CD4-positive, alpha-beta T cell treated with Interferon alpha-2 for 1 hour (primary cell): ENCODE results near the gene HLA-B.
A peak's percentile ranks its signal among the peaks of the same experiment; 100 is the strongest.

Experiments used
- DNase-seq, 2 donors: peaks; one replicate each; pipeline ENCODE4 v3.0.0-alpha.2; 2020 to 2022

HLA-B gene

DNA sequence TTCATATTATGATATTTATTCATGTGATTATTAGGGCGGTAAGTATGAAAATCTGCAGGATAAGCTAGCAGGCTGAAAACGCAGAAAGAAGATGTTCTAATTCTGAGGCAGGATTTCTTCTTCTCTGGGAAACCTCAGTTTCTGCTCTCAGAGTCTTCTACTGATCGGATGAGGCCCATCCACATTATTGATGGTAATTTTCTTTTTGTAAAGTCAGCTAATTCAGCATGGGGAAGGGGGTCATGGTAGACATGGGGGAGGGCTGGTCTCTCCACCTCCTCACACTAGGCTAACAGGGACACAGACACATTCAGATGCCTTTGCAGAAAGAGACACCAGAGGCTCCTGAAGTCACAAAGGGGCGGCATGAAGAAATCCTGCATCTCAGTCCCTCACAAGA lies 24.7 kb upstream of the HLA-B start:
- DNase-seq, result no peak

GRCh38 chr6:31379850-31380249 lies 22.9 kb upstream of the HLA-B start:
- no peak for DNase-seq

GRCh38 chr6:31378721-31379103 lies 21.7 kb upstream of the HLA-B start:
- no peak for DNase-seq

GRCh38 chr6:31378062-31378720 lies 21.2 kb upstream of the HLA-B start:
- no peak for DNase-seq

DNA sequence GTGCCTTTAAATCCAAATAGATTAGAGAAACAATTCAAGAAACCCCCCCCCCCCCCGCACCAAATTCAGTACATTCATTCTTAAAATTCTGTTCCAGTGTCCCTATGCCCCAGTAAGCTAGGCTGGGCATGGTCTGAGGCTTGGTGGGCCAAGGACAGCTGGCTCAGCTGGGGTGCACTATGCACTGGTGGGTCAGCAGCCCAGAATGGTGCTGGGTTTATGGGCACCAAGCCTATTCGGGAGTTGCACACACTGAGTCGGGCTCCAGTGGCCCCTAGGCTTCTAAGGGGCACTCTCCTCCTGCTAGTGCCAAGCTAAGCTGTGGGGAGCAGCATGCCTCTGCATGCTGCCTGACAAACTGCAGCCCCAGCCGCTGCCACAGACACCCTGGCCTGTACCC lies 20.1 kb upstream of the HLA-B start:
- DNase-seq, result no peak

GRCh38 chr6:31375699-31376098 lies 18.7 kb upstream of the HLA-B start:
- no peak for DNase-seq

- peak in 1 of 2 donors; percentile 27 for DNase-seq
These were observed 17.1 kb upstream of the HLA-B start for GRCh38 chr6:31374118-31374517.

DNA sequence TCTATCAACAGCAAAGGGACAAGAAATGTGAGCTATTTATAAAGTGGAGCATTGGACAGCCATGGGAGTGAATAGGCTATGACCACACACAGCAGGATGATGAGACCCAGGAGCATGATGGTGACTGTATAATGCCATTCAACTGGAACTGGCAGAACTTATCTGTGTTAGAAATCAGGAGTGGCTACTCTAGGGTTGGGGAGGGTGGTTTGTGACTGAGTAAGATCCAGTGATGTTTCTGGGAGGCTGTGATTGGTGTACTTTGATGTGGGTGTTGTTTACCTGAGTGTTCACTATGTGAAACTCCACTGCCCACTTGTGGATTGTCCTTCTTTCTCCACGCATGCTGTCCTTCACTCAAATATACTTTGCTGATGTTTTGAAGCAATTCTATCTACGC lies 11.5 kb upstream of the HLA-B start:
- no peak for DNase-seq

DNA sequence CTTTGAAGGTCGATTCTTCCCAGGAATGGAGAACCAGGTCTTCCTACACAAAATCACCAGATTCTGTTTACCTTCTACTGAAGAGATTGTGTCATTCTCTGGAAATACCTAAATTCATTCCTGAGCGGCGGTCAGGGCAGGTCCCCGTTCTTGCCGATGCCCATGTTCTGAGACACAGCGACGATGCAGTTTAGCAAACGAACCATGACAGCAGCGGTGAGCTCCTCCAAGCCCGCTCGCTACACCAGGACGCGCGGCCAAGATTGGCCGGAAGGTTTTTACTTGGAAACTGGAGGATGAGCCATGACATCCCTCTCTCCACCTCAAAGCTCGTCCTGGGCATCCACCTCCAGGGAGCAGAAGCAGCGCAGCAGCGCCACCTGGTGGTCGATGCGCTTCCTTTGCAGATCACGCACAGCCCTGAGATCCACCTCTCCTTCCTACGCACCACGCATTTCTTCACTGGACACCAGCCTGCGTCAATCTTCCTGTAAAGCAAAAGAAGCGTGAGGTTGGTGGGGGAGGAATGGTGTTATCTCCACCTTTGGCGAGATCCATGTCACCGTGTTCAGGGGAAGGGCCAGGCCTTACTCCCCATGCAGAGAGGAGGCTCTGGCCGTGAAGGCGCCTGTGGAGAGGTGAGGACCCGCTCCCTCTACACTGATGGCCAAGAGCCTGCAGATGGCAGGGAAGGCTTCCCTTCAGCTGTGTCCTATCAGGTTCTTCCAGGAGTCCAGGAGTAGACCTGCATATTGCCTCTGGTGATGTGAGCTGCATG lies 9.9 kb upstream of the HLA-B start:
- DNase-seq, result peak; percentile 88

GRCh38 chr6:31365864-31366263 lies 8.9 kb upstream of the HLA-B start:
- DNase-seq, result no peak

DNA sequence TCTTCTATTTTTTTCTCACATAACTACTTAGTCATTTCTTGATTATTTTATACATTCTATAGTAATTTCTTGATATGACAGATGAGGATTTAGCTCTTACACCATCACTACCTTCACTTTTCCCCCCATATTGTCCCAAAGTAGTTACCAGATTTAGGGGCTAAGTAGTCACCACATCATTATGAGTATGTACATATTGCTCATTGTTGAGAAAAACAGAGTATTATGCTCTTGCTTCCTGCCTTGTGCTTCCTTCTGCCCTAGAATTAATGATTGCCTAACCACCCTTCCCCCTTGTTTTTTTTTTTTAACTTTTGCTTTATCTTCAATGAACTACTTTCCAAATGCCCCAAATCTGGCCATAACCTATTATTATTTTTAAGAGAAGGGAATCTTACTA lies 6.8 kb upstream of the HLA-B start:
- no peak for DNase-seq

- DNase-seq, result no peak
These were observed 5.8 kb upstream of the HLA-B start for GRCh38 chr6:31362751-31363150.

DNA sequence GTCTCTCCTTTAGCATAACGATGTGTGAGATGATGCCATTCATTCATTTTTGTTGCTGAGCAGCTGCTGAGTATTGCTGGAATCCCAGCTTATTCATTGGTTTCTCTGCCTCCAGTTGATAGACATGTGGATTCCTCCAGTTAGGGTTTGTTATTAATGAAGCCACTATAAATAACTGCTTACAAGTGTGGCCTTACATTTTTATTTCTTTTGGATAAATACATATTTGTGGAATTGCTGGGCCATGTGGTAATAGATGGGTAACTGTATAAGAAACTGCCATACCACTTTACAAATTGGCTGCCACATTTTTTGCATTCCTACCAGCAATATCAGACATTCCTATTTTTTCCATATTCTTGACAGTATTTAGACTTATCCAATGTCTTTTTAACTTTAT lies 2.6 kb upstream of the HLA-B start:
- no peak for DNase-seq

- no peak for DNase-seq
These were observed 1.3 kb upstream of the HLA-B start for GRCh38 chr6:31358302-31358701.

GRCh38 chr6:31357886-31358285 lies 907 bp upstream of the HLA-B start:
- no peak for DNase-seq

DNA sequence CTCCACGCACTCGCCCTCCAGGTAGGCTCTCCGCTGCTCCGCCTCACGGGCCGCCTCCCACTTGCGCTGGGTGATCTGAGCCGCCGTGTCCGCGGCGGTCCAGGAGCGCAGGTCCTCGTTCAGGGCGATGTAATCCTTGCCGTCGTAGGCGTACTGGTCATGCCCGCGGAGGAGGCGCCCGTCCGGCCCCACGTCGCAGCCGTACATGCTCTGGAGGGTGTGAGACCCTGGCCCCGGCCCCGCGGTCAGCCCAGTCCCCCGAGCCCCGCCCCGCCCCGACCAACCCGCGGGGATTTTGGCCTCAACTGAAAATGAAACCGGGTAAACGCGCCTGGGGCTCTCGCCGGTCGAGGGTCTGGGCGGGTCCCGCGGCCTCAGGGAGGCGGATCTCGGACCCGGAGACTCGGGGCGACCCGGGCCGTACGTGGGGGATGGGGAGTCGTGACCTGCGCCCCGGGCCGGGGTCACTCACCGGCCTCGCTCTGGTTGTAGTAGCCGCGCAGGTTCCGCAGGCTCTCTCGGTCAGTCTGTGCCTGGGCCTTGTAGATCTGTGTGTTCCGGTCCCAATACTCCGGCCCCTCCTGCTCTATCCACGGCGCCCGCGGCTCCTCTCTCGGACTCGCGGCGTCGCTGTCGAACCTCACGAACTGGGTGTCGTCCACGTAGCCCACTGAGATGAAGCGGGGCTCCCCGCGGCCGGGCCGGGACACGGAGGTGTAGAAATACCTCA lies 598 bp downstream of the HLA-B start:
- DNase-seq, result peak; percentile 45 to 61

DNA sequence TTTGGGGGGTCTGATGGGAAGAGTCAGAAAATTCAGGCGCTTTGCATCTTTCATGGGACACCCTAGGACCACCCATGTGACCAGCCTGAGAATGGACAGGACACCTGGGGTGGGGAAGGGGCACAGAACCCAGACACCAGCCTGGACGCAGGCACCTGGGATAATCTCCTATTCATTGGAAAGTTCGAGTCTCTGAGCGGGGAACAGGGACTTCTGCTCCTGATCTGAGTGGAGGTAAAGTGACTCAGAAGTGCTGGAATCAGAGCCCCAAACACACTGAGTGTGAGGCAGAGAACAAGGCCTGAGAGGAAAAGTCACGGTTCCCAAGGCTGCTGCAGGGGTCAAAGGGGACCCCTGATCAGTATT lies 1.4 kb downstream of the HLA-B start:
- peak; percentile 11 to 41 for DNase-seq

DNA sequence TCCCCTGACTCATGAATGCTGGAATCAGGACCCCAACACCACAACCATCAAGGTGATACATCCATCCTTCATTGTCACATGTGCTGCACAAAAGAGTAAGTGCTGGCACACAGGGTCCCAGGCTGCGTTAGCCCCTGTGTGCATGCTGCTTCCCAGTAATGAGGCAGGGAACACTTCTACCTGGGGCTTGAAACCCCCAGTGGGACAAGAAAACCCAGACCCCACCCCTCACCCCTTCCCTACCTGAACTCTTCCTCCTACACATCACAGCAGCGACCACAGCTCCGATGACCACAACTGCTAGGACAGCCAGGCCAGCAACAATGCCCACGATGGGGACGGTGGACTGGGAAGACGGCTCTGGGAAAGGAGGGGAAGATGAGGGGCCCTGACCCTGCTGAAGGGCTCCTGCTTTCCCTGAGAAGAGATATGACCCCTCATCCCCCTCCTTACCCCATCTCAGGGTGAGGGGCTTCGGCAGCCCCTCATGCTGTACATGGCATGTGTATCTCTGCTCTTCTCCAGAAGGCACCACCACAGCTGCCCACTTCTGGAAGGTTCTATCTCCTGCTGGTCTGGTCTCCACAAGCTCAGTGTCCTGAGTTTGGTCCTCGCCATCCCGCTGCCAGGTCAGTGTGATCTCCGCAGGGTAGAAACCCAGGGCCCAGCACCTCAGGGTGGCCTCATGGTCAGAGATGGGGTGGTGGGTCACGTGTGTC lies 2.0 kb downstream of the HLA-B start:
- DNase-seq, result peak; percentile 5 to 47

GRCh38 chr6:31354158-31354863 lies 2.7 kb downstream of the HLA-B start:
- peak; percentile 26 to 50 for DNase-seq

DNA sequence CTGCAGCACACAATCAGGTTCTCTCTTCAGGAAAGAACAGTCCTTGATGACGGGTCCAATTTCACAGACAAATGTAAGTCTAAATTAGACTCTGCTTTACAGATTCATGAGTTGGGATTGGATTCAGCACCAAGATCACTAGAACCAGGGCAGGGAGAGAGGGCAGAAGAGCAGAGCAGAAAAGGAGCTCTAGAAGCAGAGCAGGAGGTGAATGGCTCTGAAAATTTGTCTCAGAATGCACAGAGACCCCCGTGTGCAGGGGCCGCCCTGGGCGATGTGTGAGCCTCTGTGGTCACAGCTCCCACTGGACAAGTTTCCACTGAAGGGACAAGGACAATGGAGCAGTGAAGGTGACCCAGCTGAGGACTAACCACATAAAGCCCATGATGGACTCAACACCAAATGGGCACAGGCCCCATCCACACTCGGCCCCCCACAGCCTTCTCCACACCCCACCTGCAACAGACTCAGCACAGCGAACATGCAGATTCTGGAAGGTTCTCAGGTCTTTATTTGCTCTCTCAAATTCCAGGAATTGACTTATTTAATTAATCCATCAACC lies 3.5 kb downstream of the HLA-B start:
- DNase-seq, result peak; percentile 13 to 40

- peak; percentile 50 to 67 for DNase-seq
These were observed 4.1 kb downstream of the HLA-B start for GRCh38 chr6:31352683-31353383.

GRCh38 chr6:31352310-31352682 lies 4.7 kb downstream of the HLA-B start:
- peak in 1 of 2 donors; percentile 61 for DNase-seq
